H1 (cell line): ENCODE data around the gene KIFC1. TPM values are rescaled to one million over a fixed set of nuclear protein-coding genes. Genes with fewer than 3 reads are reported as not detected.

Experiments
- CTCF ChIA-PET: fragments of 300-600 bp; sonication (Branson Sonifier 250); formaldehyde crosslinking; loops from one replicate; lab custom pipeline; 2021; ENCODE audit not compliant: partially characterized antibody; lab: Charles Lee
- POLR2A ChIA-PET: fragments of 300-600 bp; sonication (Branson Sonifier 250); formaldehyde crosslinking; loops from one replicate; lab custom pipeline; 2021; ENCODE audit warnings: inconsistent platforms; ENCODE audit not compliant: partially characterized antibody; lab: Charles Lee
- DNase-seq, 2 experiments: peaks; one replicate each; pipeline versions ENCODE4 v3.0.0 to v3.0.0-alpha.2; 2010 to 2022; ENCODE audit warnings: low spot score in 2 of 2, low read depth in 1 of 2, mixed read lengths in 1 of 2
- FAIRE-seq: peaks from 2 replicates; lab custom pipeline; 2011; peaks lifted over from hg19 to GRCh38; lab: Jason Lieb, UNC
- H2AFZ ChIP-seq: 2 replicates; pipeline ENCODE4 v1.8.1; 2012; ENCODE audit warnings: low read length, inconsistent platforms
- H2AK5ac ChIP-seq: 2 replicates; pipeline ENCODE4 v1.6.1; 2013; ENCODE audit warnings: low read depth, low read length
- H2BK120ac ChIP-seq: replicated peaks from 2 replicates; pipeline ENCODE3; 2013; ENCODE audit warnings: low read depth, low read length, inconsistent platforms
- H2BK12ac ChIP-seq: 2 replicates; pipeline ENCODE4 v1.6.1; 2013; ENCODE audit warnings: low read depth, low read length
- H2BK15ac ChIP-seq: 2 replicates; pipeline ENCODE4 v1.6.1; 2013; ENCODE audit warnings: low read length
- H2BK20ac ChIP-seq: 2 replicates; pipeline ENCODE4 v1.6.1; 2013; ENCODE audit warnings: low read length
- H2BK5ac ChIP-seq: 2 replicates; pipeline ENCODE4 v1.6.1; 2013; ENCODE audit warnings: low read depth, low read length
- H3K14ac ChIP-seq: 2 replicates; pipeline ENCODE4 v1.6.1; 2013; ENCODE audit warnings: inconsistent platforms; ENCODE audit not compliant: insufficient read length
- H3K18ac ChIP-seq: 2 replicates; pipeline ENCODE4 v1.6.1; 2013; ENCODE audit warnings: low read length; ENCODE audit errors: extremely low read depth
- H3K23ac ChIP-seq: 2 replicates; pipeline ENCODE4 v1.6.1; 2013; ENCODE audit warnings: inconsistent platforms; ENCODE audit not compliant: insufficient read length
- H3K23me2 ChIP-seq: 2 replicates; pipeline ENCODE4 v1.6.1; 2013; ENCODE audit warnings: low read depth, low read length
- H3K27ac ChIP-seq: 2 replicates; pipeline ENCODE4 v1.6.1; 2011; ENCODE audit warnings: low read depth, low read length, inconsistent platforms
- H3K27me3 ChIP-seq, 4 experiments: replicated peaks in 1 of 4; 1 replicate in 1 of 4; 2 replicates in 3 of 4; pipeline versions ENCODE4 v1.6.1 to v1.8.1; 2011 to 2013; ENCODE audit warnings: low read length in 3 of 4, mild to moderate bottlenecking in 3 of 4, inconsistent platforms in 2 of 4, mixed read lengths in 2 of 4, moderate library complexity in 1 of 4; ENCODE audit not compliant: control insufficient read depth in 3 of 4, insufficient read depth in 3 of 4; ENCODE audit errors: extremely low read depth in 1 of 4
- H3K36me3 ChIP-seq, 4 experiments: 2 replicates each; pipeline versions ENCODE4 v1.6.1 to v1.8.1; 2011 to 2013; ENCODE audit warnings: mild to moderate bottlenecking in 4 of 4, low read length in 3 of 4, moderate library complexity in 2 of 4, control low read depth in 1 of 4, inconsistent platforms in 1 of 4; ENCODE audit not compliant: insufficient read depth in 4 of 4, control insufficient read depth in 2 of 4
- H3K4ac ChIP-seq: replicated peaks from 2 replicates; pipeline ENCODE3; 2013; ENCODE audit warnings: low read length, low read depth, mixed read lengths, inconsistent platforms; ENCODE audit not compliant: insufficient read length
- H3K4me1 ChIP-seq, 4 experiments: replicated peaks in 1 of 4; 1 replicate in 1 of 4; 2 replicates in 3 of 4; pipeline versions ENCODE4 v1.6.1 to v1.8.1; 2011 to 2013; ENCODE audit warnings: low read length in 3 of 4, inconsistent platforms in 2 of 4, mixed read lengths in 1 of 4; ENCODE audit not compliant: insufficient read depth in 4 of 4, control insufficient read depth in 3 of 4
- H3K4me2 ChIP-seq, 2 experiments: 2 replicates each; pipeline versions ENCODE4 v1.6.1 to v1.8.1; 2011 to 2013; ENCODE audit warnings: low read depth in 2 of 2, low read length in 2 of 2, control low read depth in 1 of 2, inconsistent platforms in 1 of 2, mild to moderate bottlenecking in 1 of 2; ENCODE audit not compliant: insufficient read depth in 1 of 2
- H3K4me3 ChIP-seq, 4 experiments: fragments of 200-600, 300-600 bp in 1 of 4; sonication (generic), shearing (Covaris generic), sonication (Bioruptor Twin) in 1 of 4; 2 replicates each; pipeline versions ENCODE4 v1.5.1 to v1.8.1; 2011 to 2016; ENCODE audit warnings: low read length in 4 of 4, low read depth in 3 of 4, control low read depth in 2 of 4, inconsistent platforms in 2 of 4, mild to moderate bottlenecking in 2 of 4, mixed read lengths in 1 of 4, moderate library complexity in 1 of 4; ENCODE audit not compliant: insufficient read depth in 2 of 4; ENCODE audit errors: extremely low read depth in 1 of 4
- H3K56ac ChIP-seq: replicated peaks from 2 replicates; pipeline ENCODE3; 2013; ENCODE audit warnings: low read depth, mild to moderate bottlenecking, mixed read lengths, low read length, inconsistent platforms; ENCODE audit not compliant: insufficient read length
- H3K79me1 ChIP-seq: 2 replicates; pipeline ENCODE4 v1.6.1; 2013; ENCODE audit warnings: low read depth, low read length, control low read depth
- H3K79me2 ChIP-seq, 2 experiments: 2 replicates each; pipeline versions ENCODE4 v1.6.1 to v1.8.1; 2012 to 2013; ENCODE audit warnings: low read length in 2 of 2, mild to moderate bottlenecking in 2 of 2, inconsistent platforms in 1 of 2; ENCODE audit not compliant: insufficient read depth in 2 of 2, control insufficient read depth in 1 of 2
- H3K9ac ChIP-seq, 4 experiments: replicated peaks in 1 of 4; 1 replicate in 1 of 4; 2 replicates in 3 of 4; pipeline versions ENCODE4 v1.6.1 to v1.8.1; 2011 to 2013; ENCODE audit warnings: low read depth in 3 of 4, low read length in 3 of 4, control low read depth in 2 of 4, mild to moderate bottlenecking in 2 of 4, moderate library complexity in 2 of 4, inconsistent platforms in 1 of 4; ENCODE audit errors: extremely low read depth in 1 of 4
- H3K9me3 ChIP-seq, 2 experiments: 2 replicates each; pipeline versions ENCODE4 v1.6.1 to v1.8.1; 2012 to 2013; ENCODE audit warnings: mild to moderate bottlenecking in 2 of 2, moderate library complexity in 2 of 2, control low read depth in 1 of 2, inconsistent platforms in 1 of 2, low read depth in 1 of 2, low read length in 1 of 2, mixed read lengths in 1 of 2; ENCODE audit not compliant: insufficient read depth in 2 of 2
- H4K20me1 ChIP-seq, 2 experiments: replicated peaks in 1 of 2; 2 replicates each; pipeline versions ENCODE3 to v1.8.1; 2011 to 2013; ENCODE audit warnings: inconsistent platforms in 2 of 2, low read length in 2 of 2, mild to moderate bottlenecking in 1 of 2; ENCODE audit not compliant: insufficient read depth in 2 of 2, control insufficient read depth in 1 of 2
- H4K5ac ChIP-seq: 2 replicates; pipeline ENCODE4 v1.6.1; 2013; ENCODE audit warnings: low read length, low read depth, mixed read lengths, inconsistent platforms; ENCODE audit not compliant: insufficient read length
- H4K8ac ChIP-seq: 2 replicates; pipeline ENCODE4 v1.8.0; 2013; ENCODE audit warnings: mild to moderate bottlenecking, moderate library complexity, low read length, inconsistent platforms; ENCODE audit not compliant: insufficient read depth; ENCODE audit errors: extremely low read depth
- H4K91ac ChIP-seq: replicated peaks from 2 replicates; pipeline ENCODE3; 2013; ENCODE audit warnings: low read length, mixed read lengths, inconsistent platforms; ENCODE audit not compliant: insufficient read length
- BCL11A ChIP-seq, 2 experiments: IDR thresholded peaks; one replicate each; pipeline ENCODE4 v1.6.1; 2011; ENCODE audit warnings: low read depth in 2 of 2, low read length in 2 of 2, mild to moderate bottlenecking in 2 of 2
- GABPA ChIP-seq: IDR thresholded peaks from 2 replicates; pipeline ENCODE4 v1.6.1; 2011; ENCODE audit warnings: mild to moderate bottlenecking, low read length, moderate library complexity, borderline replicate concordance; ENCODE audit not compliant: insufficient read depth
- HDAC2 ChIP-seq, 2 experiments: fragments of 300-600 bp in 1 of 2; sonication (generic) in 1 of 2; IDR thresholded peaks; 2 replicates each; pipeline ENCODE4 v1.6.1; 2011 to 2012; ENCODE audit warnings: low read depth in 2 of 2, low read length in 2 of 2, mild to moderate bottlenecking in 2 of 2, moderate library complexity in 2 of 2, borderline replicate concordance in 1 of 2, inconsistent platforms in 1 of 2
- POLR2AphosphoS5 ChIP-seq: IDR thresholded peaks from 2 replicates; pipeline ENCODE4 v1.6.1; 2011; ENCODE audit warnings: low read depth, low read length
- SRF ChIP-seq: IDR thresholded peaks from 2 replicates; pipeline ENCODE4 v1.6.1; 2011; ENCODE audit warnings: mild to moderate bottlenecking, low read depth, low read length, moderate library complexity
- TCF12 ChIP-seq: IDR thresholded peaks from 2 replicates; pipeline ENCODE4 v1.6.1; 2011; ENCODE audit warnings: low read depth, mild to moderate bottlenecking, low read length
- WGBS, 2 experiments: shearing (Covaris generic) in 1 of 2; methylation state at CpG; one replicate each; pipeline versions ENCODE4 v1.1.6 to v1.1.7; 2013 to 2015; ENCODE audit warnings: low lambda C conversion rate in 2 of 2, mixed read lengths in 2 of 2, inconsistent platforms in 1 of 2, low coverage in 1 of 2, missing lambda C conversion rate in 1 of 2; ENCODE audit not compliant: insufficient replicate concordance in 2 of 2, insufficient coverage in 1 of 2, insufficient read length in 1 of 2; ENCODE audit errors: extremely low coverage in 1 of 2, missing lambda C conversion rate in 1 of 2; 5-methylcytosine and 5-hydroxymethylcytosine counted together
- polyA plus RNA-seq, 7 experiments: library from polyadenylated mRNA; depleted of rRNA in 3 of 7; stranded (reverse) in 5 of 7; unstranded in 2 of 7; fragments of >200 nt in 5 of 7; fragments of 200-250 nt in 2 of 7; gene quantifications; 1 replicate in 5 of 7; 2 replicates in 1 of 7; 4 replicates in 1 of 7; pipeline versions ENCODE4 v1.2.1 to v1.2.3, GENCODE V29; 2011 to 2013; ENCODE audit warnings: missing spikeins in 2 of 7, mixed read lengths in 2 of 7
- total RNA-seq: library from RNA; stranded (reverse); fragmentation: NEBNext Ultra II Directional; extraction: Animal tissue kit (Norgen Biotek cat#: 25700); gene quantifications from 2 replicates; pipeline ENCODE4 v1.2.1, GENCODE V29; 2021
- TF ChIP-seq, protein P1 (sequence below): IDR thresholded peaks from 2 replicates; pipeline ENCODE4 v1.6.1; 2012; ENCODE audit warnings: inconsistent platforms
- TF ChIP-seq, protein P2 (sequence below), 3 experiments: IDR thresholded peaks; 1 replicate in 2 of 3; 2 replicates in 1 of 3; pipeline versions ENCODE4 v1.5.1 to v1.6.1; 2011; ENCODE audit warnings: low read length in 3 of 3, mild to moderate bottlenecking in 3 of 3, inconsistent platforms in 2 of 3, low read depth in 1 of 3, moderate library complexity in 1 of 3; ENCODE audit not compliant: insufficient read depth in 1 of 3; ENCODE audit errors: control extremely low read depth in 1 of 3

KIFC1 gene
- total and polyA plus RNA-seq, 2 of the 8 experiments (the other 6 are each of a cell fraction or from before 2014, with no cell fraction given) = 46.6 to 64.3 TPM

GRCh38 chr6:33431880-33432541 lies 40.4 kb downstream of the KIFC1 start:
- no peak for FAIRE-seq
- Histone ChIP-seq H3K18ac (peak overlapping the region; percentile 98), H2BK12ac (peak overlapping the region; percentile 99), H3K9me3 (no peaks in the 10 kb centered on the region; a peak in 1 of 4 replicates), H2BK120ac (peak overlapping the region; percentile 82), H3K79me1 (peaks cover 15% of the 10 kb centered on the region), H4K20me1 (peaks cover 0 to 12% of the 10 kb centered on the region in 2 experiments), H2BK5ac (peak overlapping the region; percentile 93), H3K4me3 (peak overlapping the region; percentile 31 to 61 (median 56)), H3K9ac (peak overlapping the region in 3 of 4 experiments; percentile 60 to 83 (median 79); a peak in 6 of 7 replicates), H3K79me2 (peaks cover 12 to 76% of the 10 kb centered on the region in 2 experiments), H2BK20ac (peak overlapping the region; percentile 93; the same call in 1 of the 2 replicates), H3K27me3 (no peaks in the 10 kb centered on the region), H3K23me2 (peaks cover 29% of the 10 kb centered on the region), H3K36me3 (peaks cover 17 to 21% (median 19%) of the 10 kb centered on the region in 4 experiments), H3K4me1 (peaks cover 14 to 39% (median 27%) of the 10 kb centered on the region in 4 experiments), H3K4ac (peak overlapping the region; percentile 96), H3K4me2 (peak overlapping the region; percentile 90 to 91), H3K14ac (no peak overlapping the region), H4K5ac (peak overlapping the region; percentile 25), H3K56ac (peak overlapping the region; percentile 89), H4K91ac (peak overlapping the region; percentile 99), H3K23ac (no peak overlapping the region), H2AFZ (no peak overlapping the region), H4K8ac (peak overlapping the region; percentile 76), H2AK5ac (peak overlapping the region; percentile 98; the same call in 1 of the 2 replicates), H3K27ac (peak overlapping the region; percentile 98), H2BK15ac (peak overlapping the region; percentile 10; the same call in 1 of the 2 replicates)
- ChIA-PET CTCF (interaction anchor here (1.0 to 4.1 kb wide), 8 partner anchors 9 to 158 kb away, joined by 3 to 22 read pairs (median 4); partner anchors contain the start of genes CUTA, SYNGAP1 and ZBTB9), POLR2A (interaction anchor here (0.5 to 14.8 kb wide), 17 partner anchors 9 to 461 kb away, joined by 3 to 381 read pairs (median 5); partner anchors contain the start of genes B3GALT4, CUTA, PHF1 and RGL2)
- WGBS, 2 experiments = 2% methylated on average over 7 of the region's 12 CpGs; no CpG with 5 or more reads in 1 of the 2 experiments
- DNase-seq = peak in 1 of 2 experiments; percentile 59
- TF ChIP-seq HDAC2 (IDR thresholded peaks at IDR 0.05; ENCODE audit: borderline replicate concordance in 1 of 2, low read depth in 2 of 2, low read length in 2 of 2) = no peak
- TF ChIP-seq, protein P1, sequence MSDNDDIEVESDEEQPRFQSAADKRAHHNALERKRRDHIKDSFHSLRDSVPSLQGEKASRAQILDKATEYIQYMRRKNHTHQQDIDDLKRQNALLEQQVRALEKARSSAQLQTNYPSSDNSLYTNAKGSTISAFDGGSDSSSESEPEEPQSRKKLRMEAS = peak; percentile 33; the same call in 1 of the 2 replicates
- no peak for TF ChIP-seq GABPA
- no peak for TF ChIP-seq TCF12
- TF ChIP-seq POLR2AphosphoS5 = 0 out of 2 replicates have a peak, but pooled peaks have one; percentile 6
- no peak for TF ChIP-seq BCL11A (IDR thresholded peaks at IDR 0.05; ENCODE audit: low read depth in 2 of 2, low read length in 2 of 2)
- TF ChIP-seq, protein P2, sequence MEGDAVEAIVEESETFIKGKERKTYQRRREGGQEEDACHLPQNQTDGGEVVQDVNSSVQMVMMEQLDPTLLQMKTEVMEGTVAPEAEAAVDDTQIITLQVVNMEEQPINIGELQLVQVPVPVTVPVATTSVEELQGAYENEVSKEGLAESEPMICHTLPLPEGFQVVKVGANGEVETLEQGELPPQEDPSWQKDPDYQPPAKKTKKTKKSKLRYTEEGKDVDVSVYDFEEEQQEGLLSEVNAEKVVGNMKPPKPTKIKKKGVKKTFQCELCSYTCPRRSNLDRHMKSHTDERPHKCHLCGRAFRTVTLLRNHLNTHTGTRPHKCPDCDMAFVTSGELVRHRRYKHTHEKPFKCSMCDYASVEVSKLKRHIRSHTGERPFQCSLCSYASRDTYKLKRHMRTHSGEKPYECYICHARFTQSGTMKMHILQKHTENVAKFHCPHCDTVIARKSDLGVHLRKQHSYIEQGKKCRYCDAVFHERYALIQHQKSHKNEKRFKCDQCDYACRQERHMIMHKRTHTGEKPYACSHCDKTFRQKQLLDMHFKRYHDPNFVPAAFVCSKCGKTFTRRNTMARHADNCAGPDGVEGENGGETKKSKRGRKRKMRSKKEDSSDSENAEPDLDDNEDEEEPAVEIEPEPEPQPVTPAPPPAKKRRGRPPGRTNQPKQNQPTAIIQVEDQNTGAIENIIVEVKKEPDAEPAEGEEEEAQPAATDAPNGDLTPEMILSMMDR (IDR thresholded peaks at IDR 0.05; ENCODE audit: control extremely low read depth in 1 of 3, insufficient read depth in 1 of 3, low read depth in 1 of 3, low read length in 3 of 3) = no peak
- no peak for TF ChIP-seq SRF
